CD4-positive, alpha-beta T cell treated with Interferon gamma for 1 hour (primary cell): ENCODE results near the gene PACSIN2.

ENCODE experiments used
- DNase-seq: peaks from one replicate; pipeline ENCODE4 v3.0.0-alpha.2; 2020

Gene PACSIN2

DNA sequence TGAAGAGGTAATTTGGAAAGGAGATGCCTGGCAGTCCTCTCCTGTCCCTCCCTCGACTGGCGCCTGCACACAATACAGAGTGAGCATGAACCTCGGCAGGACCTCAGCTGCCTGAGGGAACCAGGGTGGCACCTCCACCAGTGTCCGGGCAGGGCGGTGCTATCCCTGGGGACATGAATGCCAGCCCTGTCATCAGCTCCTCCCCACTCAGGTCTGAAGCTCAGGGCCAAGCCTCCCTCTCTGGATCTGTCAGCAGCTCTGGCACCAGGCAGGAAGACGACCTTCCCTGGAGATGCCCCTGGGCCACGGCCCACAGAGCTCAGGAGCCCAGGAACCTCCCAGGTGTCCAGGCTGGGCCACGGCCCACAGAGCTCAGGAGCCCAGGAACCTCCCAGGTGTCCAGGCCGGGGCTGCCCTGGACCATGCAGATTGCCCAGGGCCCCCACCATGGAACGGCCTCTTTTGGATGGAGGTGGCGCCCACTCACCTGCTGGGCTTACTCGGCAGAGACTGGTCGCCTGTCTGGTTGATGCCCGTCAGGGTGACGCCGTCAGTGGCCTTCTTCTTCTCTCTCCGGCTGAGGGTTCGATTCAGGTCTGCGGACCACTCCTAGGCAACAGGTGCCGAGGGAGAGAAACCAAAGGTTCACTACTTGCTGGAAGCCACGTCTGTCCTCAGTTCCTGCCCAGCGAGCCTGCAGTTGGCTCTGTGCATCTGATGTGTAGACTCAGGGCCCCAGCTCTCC is 136.2 kb downstream of the PACSIN2 start:
- DNase-seq = no peak

GRCh38 chr22:42877597-42878340 is 137.2 kb downstream of the PACSIN2 start:
- DNase-seq = no peak

DNA sequence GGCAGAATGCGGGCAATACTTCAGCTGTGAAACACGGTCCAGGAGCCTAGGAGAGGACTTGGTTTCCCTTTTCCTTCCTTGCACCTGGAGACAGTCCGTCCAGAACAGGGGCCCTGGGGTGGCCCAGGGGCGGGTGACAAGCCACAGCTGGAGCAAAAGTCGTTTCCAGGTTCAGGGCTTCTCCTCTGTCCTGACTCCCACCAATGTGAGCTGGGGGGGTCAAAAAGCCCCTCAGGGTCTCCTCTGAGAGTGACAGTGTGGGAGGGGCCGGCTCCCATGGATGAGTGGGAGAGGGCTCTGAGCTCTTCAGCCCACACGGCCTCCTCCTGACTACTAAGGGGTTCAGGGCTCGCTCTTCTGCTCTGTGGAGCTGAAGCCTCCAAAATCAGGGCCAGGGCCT is 137.8 kb downstream of the PACSIN2 start:
- no peak for DNase-seq

DNA sequence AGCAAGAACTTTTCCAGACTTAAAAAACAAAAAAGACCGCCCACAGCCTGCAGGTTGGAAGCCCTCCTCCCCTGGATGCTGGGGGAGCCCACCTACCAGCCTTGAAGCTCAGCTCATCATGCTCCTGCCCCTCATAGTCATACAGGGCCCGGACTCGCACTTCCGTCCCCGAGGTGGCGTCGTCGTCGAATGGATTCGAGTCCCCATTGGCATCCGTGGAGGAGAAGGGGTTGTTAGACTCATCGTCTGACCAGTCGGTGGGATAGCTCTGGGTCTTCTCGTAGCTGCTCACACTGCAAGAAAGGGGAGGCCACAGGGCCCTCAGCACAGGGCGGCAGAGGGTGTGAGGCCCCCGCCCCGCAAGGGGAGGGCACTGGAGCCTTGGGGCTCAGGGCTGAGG is 138.9 kb downstream of the PACSIN2 start:
- DNase-seq = no peak

GRCh38 chr22:42874010-42874409 is 140.9 kb downstream of the PACSIN2 start:
- no peak for DNase-seq

DNA sequence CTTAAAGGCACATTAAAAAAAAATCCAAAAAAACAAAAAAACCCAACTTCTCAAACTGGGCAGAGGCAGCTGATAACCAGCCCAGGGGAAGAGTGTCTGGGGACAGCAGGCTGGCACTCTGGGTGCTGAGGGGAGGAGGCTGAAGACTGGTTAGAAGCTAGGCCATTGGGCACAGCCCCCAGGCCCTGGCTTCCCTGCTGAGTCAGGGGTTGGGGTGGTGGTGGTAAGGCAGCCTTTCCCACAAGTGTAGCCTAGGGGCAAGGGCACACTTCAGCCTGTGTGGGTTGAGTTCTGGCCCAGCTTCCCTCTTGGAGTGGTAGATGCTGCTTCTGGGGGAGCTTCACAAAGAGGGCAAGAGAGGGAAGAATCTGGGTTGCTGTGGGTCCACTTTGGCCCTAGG is 141.6 kb downstream of the PACSIN2 start:
- DNase-seq = no peak

- DNase-seq = no peak
Measured at GRCh38 chr22:42872821-42873220, 142.1 kb downstream of the PACSIN2 start.

DNA sequence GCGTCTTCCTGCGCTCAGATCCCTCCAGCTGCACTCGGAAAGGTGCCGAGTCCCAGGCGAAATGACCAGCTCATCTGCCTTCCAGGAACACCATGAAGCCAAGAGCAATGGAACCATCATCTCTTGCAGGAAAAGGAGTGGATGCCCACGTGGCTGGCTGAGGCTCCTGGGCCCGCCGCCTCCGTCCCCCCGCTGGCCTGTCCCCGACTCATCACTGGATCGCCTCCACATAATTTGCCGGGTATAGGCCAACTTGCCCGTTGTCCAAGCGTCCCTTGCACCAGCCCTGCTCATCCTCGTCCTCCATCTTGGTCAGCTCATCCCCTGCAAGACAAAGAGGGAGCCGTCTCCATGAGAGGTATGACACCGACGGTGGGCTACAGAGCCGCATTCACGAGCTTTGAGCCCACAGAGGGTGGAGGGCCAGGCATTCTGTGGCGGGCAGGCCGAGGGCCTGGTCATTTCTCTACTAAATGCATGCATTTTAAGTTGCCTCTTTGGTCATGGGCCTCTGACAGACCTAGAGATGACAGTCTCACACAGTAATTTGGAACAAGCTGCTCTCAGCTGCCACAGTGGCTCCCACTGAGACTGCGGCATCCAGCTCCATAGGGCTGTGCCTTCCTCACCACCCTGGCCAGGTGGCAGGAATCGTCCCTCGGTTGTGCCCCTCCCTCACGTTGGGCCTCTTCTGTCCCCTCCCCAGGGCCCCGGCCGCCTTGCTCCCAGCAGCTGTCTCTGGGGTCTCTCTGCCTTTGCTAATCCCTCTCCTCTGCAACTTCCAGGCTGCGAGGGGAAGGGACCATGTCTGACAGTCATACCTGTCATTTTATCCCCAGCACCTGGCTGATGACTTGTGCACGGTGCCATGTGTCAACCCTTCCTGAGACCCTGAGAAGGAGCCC is 143.6 kb downstream of the PACSIN2 start:
- no peak for DNase-seq

- DNase-seq = no peak
Measured at GRCh38 chr22:42869888-42870480, 145.0 kb downstream of the PACSIN2 start.

DNA sequence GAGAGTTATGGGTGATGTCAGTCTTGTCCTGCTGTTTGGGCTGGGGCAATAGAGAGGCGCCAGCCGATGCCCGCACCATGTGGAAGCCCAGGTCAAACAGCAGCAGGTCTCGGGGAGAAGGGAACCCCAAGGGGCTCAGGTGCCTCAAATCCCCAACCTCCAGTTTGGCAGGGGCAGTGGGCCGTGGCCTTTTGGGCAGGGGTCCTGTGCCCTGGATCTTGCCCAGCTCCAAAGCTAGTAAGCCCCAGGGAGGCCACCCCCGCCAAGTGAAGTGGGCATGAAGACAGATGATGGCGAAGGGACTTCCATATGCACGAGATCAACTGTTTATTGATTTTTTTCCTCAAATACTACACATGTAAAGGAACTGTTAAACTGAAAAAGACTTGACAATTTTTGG is 145.5 kb downstream of the PACSIN2 start:
- no peak for DNase-seq

GRCh38 chr22:42868751-42869251 is 146.1 kb downstream of the PACSIN2 start:
- DNase-seq = no peak

DNA sequence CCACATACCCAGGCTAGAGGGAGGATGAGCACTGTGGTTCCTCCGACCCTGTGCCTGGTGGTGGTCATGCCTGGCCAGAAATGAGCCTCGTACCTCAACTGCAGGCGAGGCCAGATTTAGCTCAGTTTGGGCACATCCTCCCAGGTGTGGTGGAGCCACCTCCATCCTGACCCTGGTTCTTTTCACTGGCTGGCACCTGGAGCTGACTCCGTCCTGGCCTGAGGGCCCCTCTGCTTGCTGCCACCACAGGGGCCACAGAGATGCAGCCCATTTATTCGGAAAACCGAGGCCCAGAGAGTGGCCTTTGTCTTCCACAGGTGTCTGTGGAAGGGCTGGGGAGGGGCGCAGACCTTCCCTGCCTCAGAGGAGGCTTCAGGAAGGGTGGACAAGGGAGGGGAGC is 148.8 kb downstream of the PACSIN2 start:
- no peak for DNase-seq

GRCh38 chr22:42865536-42865935 is 149.4 kb downstream of the PACSIN2 start:
- no peak for DNase-seq

DNA sequence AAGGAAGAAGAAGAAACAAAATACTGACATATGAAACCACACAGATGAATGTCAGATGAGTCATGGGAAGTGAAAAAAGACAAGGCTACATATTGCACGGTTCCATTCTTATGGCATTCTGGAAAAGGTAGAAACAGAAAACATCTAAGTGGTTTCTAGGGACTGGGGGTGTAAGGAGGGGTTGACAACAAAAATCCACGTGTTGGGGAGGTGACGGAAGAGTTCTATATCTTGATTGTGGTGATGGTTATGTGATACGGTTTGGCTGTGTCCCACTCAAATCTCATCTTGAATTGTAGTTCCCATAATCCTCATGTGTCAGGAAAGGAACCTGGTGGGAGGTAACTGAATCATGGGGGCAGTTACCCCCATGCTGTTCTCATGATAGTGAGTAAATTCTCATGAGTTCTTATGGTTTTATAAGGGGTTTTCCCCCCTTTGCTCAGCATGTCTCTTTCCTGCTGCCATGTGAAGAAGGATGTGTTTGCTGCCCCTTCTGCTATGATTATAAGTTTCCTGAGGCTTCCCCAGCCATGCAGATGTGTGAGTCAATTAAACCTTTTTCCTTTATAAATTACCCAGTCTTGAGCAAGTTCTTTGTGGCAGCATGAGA is 151.5 kb downstream of the PACSIN2 start:
- peak; percentile 22 for DNase-seq

DNA sequence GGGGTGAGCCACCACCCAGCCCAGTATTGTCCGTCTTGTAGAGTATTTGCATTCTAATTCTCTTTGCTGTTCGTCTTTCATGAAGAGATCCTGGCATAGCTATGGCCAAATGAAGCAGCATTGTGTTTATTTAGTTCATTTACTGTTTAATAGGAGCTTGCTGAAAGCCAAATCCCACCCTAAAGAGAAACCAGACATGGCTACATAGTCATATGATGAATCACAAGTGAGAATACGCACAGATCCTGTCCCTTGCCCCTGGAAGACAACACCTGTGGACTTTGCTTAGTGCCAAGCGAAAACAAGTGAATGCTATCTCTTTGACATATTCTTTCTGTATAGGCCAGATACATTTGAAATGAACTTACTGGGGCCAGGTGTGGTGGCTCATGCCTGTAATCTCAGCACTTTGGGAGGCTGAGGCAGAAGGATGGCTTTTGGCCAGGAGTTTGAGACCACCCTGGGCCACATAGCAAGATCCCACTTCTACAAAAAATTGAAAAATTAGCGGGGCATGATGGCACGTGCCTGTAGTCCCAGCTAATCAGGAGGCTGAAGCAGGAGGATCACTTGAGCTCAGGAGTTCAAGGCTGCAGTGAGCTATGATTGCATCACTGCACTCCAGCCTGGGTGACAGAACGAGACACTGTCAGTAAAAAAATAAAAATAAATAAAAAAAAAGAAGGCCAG is 152.8 kb downstream of the PACSIN2 start:
- DNase-seq = no peak

- DNase-seq = no peak
Measured at GRCh38 chr22:42860968-42861367, 154.0 kb downstream of the PACSIN2 start.

GRCh38 chr22:42857845-42858481 is 157.0 kb downstream of the PACSIN2 start:
- DNase-seq = no peak

DNA sequence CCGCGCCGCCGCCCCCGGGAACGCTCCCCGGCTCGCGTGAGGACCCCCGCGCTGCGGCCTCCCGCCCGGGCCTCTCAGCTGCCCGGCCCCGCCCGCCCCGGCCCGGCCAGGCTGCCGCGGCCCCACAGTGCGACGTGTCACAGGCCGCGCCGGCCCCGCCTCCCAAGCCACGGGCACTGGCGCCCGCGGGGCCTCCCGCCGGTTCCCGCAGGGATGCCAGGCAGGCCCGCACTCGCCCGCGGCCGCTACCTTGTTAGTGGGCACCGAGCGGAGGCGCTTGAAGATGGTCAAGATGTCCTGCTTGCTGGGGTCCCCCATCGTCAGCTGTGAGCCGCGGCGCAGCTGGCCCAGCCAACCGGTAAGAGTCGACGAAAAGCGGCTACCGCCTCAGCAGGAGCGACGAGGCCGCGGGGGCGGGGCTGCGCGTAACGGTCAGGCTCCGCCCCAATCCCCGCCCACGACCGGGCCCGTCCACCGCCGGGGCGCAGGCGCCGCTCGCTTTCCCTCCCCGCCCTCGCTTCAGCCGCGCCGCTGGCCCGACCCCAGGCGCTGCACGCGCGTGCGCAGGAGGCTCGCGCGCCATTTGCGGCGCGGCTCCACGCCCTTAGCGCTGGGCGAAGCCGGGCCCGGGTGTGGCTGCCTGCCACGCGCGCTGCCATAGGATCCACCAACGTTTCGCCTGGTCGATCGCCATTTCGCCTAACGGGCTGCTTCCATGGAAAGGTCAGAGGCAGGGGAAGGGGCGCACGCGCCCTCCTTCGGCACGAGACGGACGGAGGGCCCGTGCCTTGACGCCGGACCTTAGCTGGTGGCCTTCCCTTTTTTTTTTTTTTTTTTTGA is 157.9 kb downstream of the PACSIN2 start, which contains the start of gene ARFGAP3:
ARFGAP3 (minus strand) TSS at position 409 of the 840 bp plus-strand sequence; CDS start at position 318, 91 bp downstream.
- peak; percentile 94 for DNase-seq

DNA sequence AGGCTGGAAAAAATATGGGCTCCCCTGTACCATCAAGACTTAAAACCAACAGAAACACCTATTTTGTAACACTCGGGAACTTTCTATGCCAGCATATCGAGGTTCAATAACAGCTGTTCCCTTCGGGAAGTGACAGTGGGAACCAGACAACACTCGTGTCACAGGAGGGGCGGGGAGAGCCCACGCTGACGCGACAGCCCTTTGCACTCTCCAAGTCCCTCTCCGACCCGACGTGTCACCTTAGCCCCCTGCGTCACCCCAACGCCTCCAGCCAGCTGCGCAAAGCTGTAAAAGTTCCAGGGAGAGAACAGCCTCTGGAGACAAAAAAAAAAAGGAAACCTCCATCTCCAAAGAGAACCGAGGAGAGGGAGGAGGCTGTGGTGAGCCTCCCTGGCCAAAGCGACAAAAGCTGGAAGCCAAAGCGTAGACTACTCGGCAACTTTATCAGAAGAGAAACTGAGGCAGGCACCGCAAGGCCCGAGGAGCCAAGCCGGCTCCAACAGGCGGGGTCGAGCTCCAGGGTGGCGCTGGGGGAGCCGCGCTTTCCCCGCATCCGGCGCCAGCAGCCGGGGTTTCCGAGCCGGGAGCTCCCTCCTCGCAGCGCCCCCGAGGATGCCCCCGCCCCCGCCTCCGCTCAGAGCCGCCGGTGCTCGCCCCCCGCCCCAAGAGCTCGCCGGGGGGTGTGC is 158.6 kb downstream of the PACSIN2 start:
- DNase-seq = peak; percentile 66
